OCI-LY7 (cell line): ENCODE data around the gene SMG6. TPM values are rescaled to one million over a fixed set of nuclear protein-coding genes. Genes with fewer than 3 reads are reported as not detected.

Experiments
- BruUV-seq: library from RNA; stranded (reverse); fragments of 400-500 nt; replicated peaks from 2 replicates; lab custom pipeline; 2021; lab: Mats Ljungman, UMichigan
- CTCF ChIA-PET: fragments of 300-600 bp; sonication (Branson Sonifier 250); formaldehyde crosslinking; loops from one replicate; lab custom pipeline; 2022; ENCODE audit warnings: antibody characterized with exemption; ENCODE audit not compliant: unreplicated experiment; lab: Charles Lee
- POLR2A ChIA-PET: fragments of 300-600 bp; sonication (Branson Sonifier 250); formaldehyde crosslinking; loops from one replicate; lab custom pipeline; 2022; ENCODE audit warnings: antibody characterized with exemption; lab: Charles Lee
- DNase-seq: peaks from one replicate; pipeline ENCODE4 v3.0.0-alpha.2; 2015; ENCODE audit warnings: low spot score
- H2AFZ ChIP-seq: fragments of 200-600 bp; sonication (generic), shearing (Covaris generic); 2 replicates; pipeline ENCODE4 v1.6.1; 2014; ENCODE audit warnings: mild to moderate bottlenecking, antibody characterized with exemption, low read length, moderate library complexity
- H3K27ac ChIP-seq: fragments of 200-600 bp; sonication (generic); 2 replicates; pipeline ENCODE4 v1.5.1; 2014; ENCODE audit warnings: mixed run types, low read depth, mild to moderate bottlenecking, moderate library complexity, low read length, inconsistent platforms; ENCODE audit not compliant: poor library complexity, severe bottlenecking
- H3K36me3 ChIP-seq: fragments of 200-600 bp; sonication (generic); 2 replicates; pipeline ENCODE4 v1.6.1; 2014; ENCODE audit warnings: mild to moderate bottlenecking, antibody characterized with exemption, low read length, moderate library complexity, mixed read lengths; ENCODE audit not compliant: insufficient read depth
- H3K4me1 ChIP-seq: fragments of 200-600 bp; sonication (generic); 2 replicates; pipeline ENCODE4 v1.5.1; 2014; ENCODE audit warnings: mild to moderate bottlenecking, low read length; ENCODE audit not compliant: insufficient read depth, poor library complexity, severe bottlenecking
- H3K4me2 ChIP-seq: fragments of 200-600 bp; sonication (generic); 2 replicates; pipeline ENCODE4 v1.6.1; 2014; ENCODE audit warnings: mild to moderate bottlenecking, low read length
- H3K4me3 ChIP-seq: fragments of 200-600 bp; sonication (generic); 2 replicates; pipeline ENCODE4 v1.5.1; 2014; ENCODE audit warnings: mild to moderate bottlenecking, low read depth, low read length; ENCODE audit not compliant: poor library complexity, severe bottlenecking
- H3K79me2 ChIP-seq: fragments of 200-600 bp; sonication (generic); 2 replicates; pipeline ENCODE4 v1.6.1; 2016; ENCODE audit warnings: low read depth, mild to moderate bottlenecking, low read length, moderate library complexity, mixed read lengths; ENCODE audit not compliant: insufficient read depth
- H3K9me2 ChIP-seq: fragments of 200-600 bp; sonication (generic); 2 replicates; pipeline ENCODE4 v1.6.1; 2016; ENCODE audit warnings: mild to moderate bottlenecking, low read length, mixed read lengths; ENCODE audit not compliant: insufficient read depth
- H3K9me3 ChIP-seq: fragments of 200-600 bp; sonication (generic); 2 replicates; pipeline ENCODE4 v1.6.1; 2014; ENCODE audit warnings: mild to moderate bottlenecking, mixed run types, low read length, mixed read lengths
- H4K20me1 ChIP-seq: fragments of 200-600 bp; sonication (generic); 2 replicates; pipeline ENCODE4 v1.6.1; 2014; ENCODE audit warnings: mild to moderate bottlenecking, antibody characterized with exemption, low read length, moderate library complexity, mixed read lengths; ENCODE audit not compliant: insufficient read depth
- EZH2phosphoT487 ChIP-seq: fragments of 200-600 bp; sonication (generic); IDR thresholded peaks from 2 replicates; pipeline ENCODE4 v1.6.1; 2018; ENCODE audit warnings: low read depth, borderline replicate concordance, mild to moderate bottlenecking, mixed run types, antibody characterized with exemption, low read length, moderate library complexity, mixed read lengths
- intact Hi-C: fragments of 100-400 bp; cut with micrococcal nuclease; formaldehyde crosslinking; loops from one replicate; pipeline ENCODE4 v1.10.0; 2022; ENCODE audit not compliant: unreplicated experiment
- total RNA-seq, 2 experiments: library from RNA; depleted of rRNA in 1 of 2; stranded (reverse); fragments of >200 nt in 1 of 2; shearing (Covaris generic) in 1 of 2; gene quantifications; 2 replicates each; pipeline ENCODE4 v1.2.3, GENCODE V29; 2014 to 2022
- TF ChIP-seq, protein P1 (sequence below): fragments of 200-600 bp; sonication (generic); conservative IDR thresholded peaks from 2 replicates; pipeline ENCODE4 v1.5.1; 2014; ENCODE audit warnings: mild to moderate bottlenecking, antibody characterized with exemption, low read length, moderate library complexity, mixed read lengths

SMG6 gene
- total RNA-seq, 2 experiments from 2014 or later = 12.5 to 17.8 TPM

DNA sequence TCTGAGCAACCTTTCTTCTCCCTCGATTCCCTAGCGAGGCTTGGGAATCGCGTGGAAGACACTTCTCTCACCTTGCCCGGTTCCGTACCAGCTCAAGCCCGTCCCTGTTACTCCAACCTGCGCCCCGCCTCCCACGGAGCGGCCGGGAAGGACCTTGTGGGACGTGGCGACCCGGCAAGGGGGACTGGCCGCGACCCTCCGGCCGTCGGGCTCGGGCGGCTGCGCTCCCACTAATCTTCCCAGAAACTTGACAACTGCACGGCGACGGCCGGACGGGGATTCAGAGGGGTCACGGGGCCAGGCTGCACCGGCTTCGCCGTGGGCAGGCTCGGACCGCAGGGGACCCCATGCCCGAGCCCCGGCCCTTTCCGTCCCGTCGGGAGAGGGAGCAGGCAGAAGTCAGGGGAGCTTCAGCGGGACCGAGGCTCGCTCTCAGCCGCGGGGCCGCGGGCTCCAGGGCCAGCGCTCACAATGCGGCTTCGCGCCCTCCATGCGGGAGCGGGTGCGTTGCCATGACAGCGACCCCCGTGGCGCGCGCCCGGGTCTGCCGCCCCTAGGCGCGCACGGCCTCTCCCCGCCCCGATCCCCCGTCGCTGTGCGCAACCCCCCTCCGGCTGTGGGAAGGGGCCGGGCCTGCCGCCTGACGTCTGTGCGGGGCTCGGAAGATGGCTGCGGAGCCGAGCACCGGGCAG, 33.4 kb upstream of the SMG6 start, which contains the start of gene SGSM2:
Gene SGSM2 (plus strand): TSS at position 650 of the 692 bp plus-strand sequence. CDS start 188 bp downstream, outside the sequence.
- intact Hi-C loops = loop anchor here (2.0 to 5.0 kb wide), 2 partner anchors 64 to 285 kb away; partner anchors contain the start of gene MNT
- H3K9me3 ChIP-seq = no peaks in the 10 kb centered on the region
- H3K36me3 ChIP-seq = peaks cover 41% of the 10 kb centered on the region
- TSS peak; percentile 79 for BruUV-seq
- H3K4me1 ChIP-seq = peaks cover 32% of the 10 kb centered on the region
- CTCF ChIA-PET = interaction anchor here (0.6 to 1.1 kb wide), 2 partner anchors 45 to 1576 kb away, joined by 3 to 5 read pairs; no protein-coding TSS in a partner anchor
- peak within 1 kb of the TSS; percentile 95 for H3K4me3 ChIP-seq
- DNase-seq = peak; percentile 71
- no peaks in the 10 kb centered on the region for H3K9me2 ChIP-seq
- peak within 1 kb of the TSS; percentile 78 for H3K27ac ChIP-seq
- H3K79me2 ChIP-seq = peaks cover 39% of the 10 kb centered on the region
- peak within 1 kb of the TSS; percentile 78 for H2AFZ ChIP-seq
- peak within 1 kb of the TSS; percentile 97 for H3K4me2 ChIP-seq
- peaks cover 10% of the 10 kb centered on the region; the same call in 1 of the 2 replicates for H4K20me1 ChIP-seq
- TF ChIP-seq, protein P1, sequence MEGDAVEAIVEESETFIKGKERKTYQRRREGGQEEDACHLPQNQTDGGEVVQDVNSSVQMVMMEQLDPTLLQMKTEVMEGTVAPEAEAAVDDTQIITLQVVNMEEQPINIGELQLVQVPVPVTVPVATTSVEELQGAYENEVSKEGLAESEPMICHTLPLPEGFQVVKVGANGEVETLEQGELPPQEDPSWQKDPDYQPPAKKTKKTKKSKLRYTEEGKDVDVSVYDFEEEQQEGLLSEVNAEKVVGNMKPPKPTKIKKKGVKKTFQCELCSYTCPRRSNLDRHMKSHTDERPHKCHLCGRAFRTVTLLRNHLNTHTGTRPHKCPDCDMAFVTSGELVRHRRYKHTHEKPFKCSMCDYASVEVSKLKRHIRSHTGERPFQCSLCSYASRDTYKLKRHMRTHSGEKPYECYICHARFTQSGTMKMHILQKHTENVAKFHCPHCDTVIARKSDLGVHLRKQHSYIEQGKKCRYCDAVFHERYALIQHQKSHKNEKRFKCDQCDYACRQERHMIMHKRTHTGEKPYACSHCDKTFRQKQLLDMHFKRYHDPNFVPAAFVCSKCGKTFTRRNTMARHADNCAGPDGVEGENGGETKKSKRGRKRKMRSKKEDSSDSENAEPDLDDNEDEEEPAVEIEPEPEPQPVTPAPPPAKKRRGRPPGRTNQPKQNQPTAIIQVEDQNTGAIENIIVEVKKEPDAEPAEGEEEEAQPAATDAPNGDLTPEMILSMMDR = no peak
- TF ChIP-seq EZH2phosphoT487 = no peak
- POLR2A ChIA-PET = interaction anchor here (0.5 to 2.6 kb wide), 4 partner anchors 11 to 515 kb away, joined by 3 to 7 read pairs (median 4); partner anchors contain the start of gene PAFAH1B1

DNA sequence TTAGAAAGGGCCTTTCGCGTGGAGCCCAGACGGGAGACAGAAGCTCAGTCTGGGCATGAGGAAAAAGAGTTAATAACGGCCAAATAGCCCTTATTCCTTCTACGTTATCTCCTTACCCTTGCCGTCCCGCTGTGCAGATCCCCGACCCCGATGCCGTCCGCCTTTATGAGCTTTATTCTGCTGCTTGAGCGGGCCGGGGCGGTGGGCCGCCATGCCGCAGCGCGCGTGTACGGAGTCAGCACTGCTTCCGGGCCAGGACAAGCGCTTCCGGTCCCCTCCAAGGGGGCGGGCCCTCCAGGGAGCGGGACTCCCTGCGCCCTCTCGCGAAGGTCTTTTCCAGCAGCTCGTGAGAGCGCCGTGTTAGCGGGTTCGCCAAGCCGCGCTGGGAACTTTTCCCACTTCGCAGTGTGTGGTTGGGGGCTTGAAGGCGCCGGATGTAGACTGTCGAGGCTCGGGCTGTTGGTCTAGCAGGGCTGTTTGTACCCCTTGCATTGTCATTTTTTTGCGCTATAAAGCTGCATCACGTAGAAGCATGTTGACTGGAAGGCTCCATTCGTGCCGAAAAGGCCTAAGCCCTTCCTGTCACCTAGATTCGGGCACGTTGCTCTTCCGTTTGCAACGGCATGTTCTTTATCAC, 32.7 kb upstream of the SMG6 start, which contains the start of gene TSR1:
Gene TSR1 (minus strand): TSS at position 243 of the 637 bp plus-strand sequence. CDS start 30 bp downstream, at position 213.
- Histone ChIP-seq H3K4me1 (peaks cover 32% of the 10 kb centered on the region), H2AFZ (peak within 1 kb of the TSS; percentile 68), H3K9me3 (no peaks in the 10 kb centered on the region), H3K9me2 (no peaks in the 10 kb centered on the region), H3K4me2 (peak within 1 kb of the TSS; percentile 97), H3K79me2 (peaks cover 43% of the 10 kb centered on the region), H3K4me3 (peak within 1 kb of the TSS; percentile 95), H3K27ac (peak within 1 kb of the TSS; percentile 78), H4K20me1 (peaks cover 10% of the 10 kb centered on the region; the same call in 1 of the 2 replicates), H3K36me3 (peaks cover 47% of the 10 kb centered on the region)
- intact Hi-C loops = loop anchor here (2.0 to 5.0 kb wide), 2 partner anchors 64 to 284 kb away; partner anchors contain the start of gene MNT
- ChIA-PET POLR2A (interaction anchor here (0.5 to 2.6 kb wide), 8 partner anchors 12 to 620 kb away, joined by 3 to 7 read pairs (median 4); partner anchors contain the start of gene PAFAH1B1), CTCF (interaction anchor here (0.6 to 1.1 kb wide), 2 partner anchors 46 to 1577 kb away, joined by 3 to 5 read pairs; no protein-coding TSS in a partner anchor)
- DNase-seq = peak; percentile 93
- TF ChIP-seq, protein P1 = peak; percentile 48; the same call in 1 of the 2 replicates
- TF ChIP-seq EZH2phosphoT487 = no peak
- BruUV-seq = no TSS peak
